HFF-Myc (cell line): ENCODE results near the gene CADM3.

ENCODE experiments used
- DNase-seq: peaks from one replicate; pipeline ENCODE4 v3.0.0-alpha.2; 2011; ENCODE audit warnings: low read depth; ENCODE audit errors: extremely low read depth
- H3K4me3 ChIP-seq: replicated peaks from 2 replicates; pipeline ENCODE4 v1.5.1; 2011; ENCODE audit warnings: low read depth, mild to moderate bottlenecking, control low read depth, low read length
- CTCF ChIP-seq: IDR thresholded peaks from 2 replicates; pipeline ENCODE4 v1.5.1; 2012; ENCODE audit warnings: mild to moderate bottlenecking, low read depth, low read length, control low read depth; ENCODE audit errors: missing control alignments

Gene CADM3

DNA sequence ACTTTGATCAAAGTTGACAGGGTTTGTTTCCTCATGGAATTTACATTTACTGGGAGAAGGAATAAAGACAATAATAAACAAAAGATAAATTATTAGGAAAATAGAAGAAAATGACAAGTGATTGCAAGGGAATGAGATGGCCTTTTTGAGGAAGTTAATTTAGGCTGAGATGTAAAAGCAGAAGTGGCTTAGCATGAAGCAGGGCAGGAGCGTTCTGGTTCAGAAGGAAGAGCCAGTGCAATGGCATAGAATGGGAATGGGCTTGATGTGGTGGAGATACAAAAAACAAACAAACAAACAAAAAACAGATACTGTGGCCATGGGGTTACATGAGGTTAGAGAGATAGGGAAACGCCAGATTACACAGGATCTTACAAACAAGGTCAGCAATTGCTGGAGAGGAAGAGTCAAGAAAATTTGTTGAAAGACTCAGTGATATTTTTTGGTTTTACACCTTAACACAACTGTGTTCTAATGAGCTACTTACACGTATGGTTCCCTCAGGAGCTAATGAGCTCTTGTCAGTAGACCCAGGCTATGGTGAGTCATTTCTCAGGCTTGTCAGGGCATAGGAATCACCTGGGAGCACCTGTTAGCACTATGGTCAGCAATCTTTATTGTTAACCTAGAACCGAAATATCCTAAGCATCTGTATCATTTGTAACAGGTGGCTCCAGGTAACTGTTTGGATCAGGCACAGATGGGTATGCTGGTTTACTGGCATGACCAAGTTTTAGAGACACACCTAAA is 8.7 kb upstream of the CADM3 start:
- no peak for TF ChIP-seq CTCF
- no peak for DNase-seq
- no peak overlapping the region for H3K4me3 ChIP-seq

- DNase-seq: no peak
- no peak for TF ChIP-seq CTCF
- H3K4me3 ChIP-seq: no peak overlapping the region
Measured at GRCh38 chr1:159163614-159164228, 7.7 kb upstream of the CADM3 start.

- no peak for DNase-seq
Measured at GRCh38 chr1:159168043-159168442, 3.4 kb upstream of the CADM3 start.

GRCh38 chr1:159170639-159171038 is 776 bp upstream of the CADM3 start:
- no peak for TF ChIP-seq CTCF
- H3K4me3 ChIP-seq: no peak overlapping the region
- no peak for DNase-seq

More at GRCh38 chr1:159168043-159168442, 3.4 kb upstream of the CADM3 start:
- H3K4me3 ChIP-seq: no peak overlapping the region
- TF ChIP-seq CTCF: no peak

GRCh38 chr1:159171688-159172501 is 480 bp downstream of the CADM3 start:
- no peak for TF ChIP-seq CTCF
- no peak overlapping the region for H3K4me3 ChIP-seq
- no peak for DNase-seq

GRCh38 chr1:159172614-159173291 is 1.3 kb downstream of the CADM3 start:
- TF ChIP-seq CTCF: no peak
- H3K4me3 ChIP-seq: no peak overlapping the region
- no peak for DNase-seq
